ENCODE measurements around the gene SH3BP5L. TPM values are rescaled to one million over a fixed set of nuclear protein-coding genes. Genes with fewer than 3 reads are reported as not detected.

The SH3BP5L gene
- total and polyA plus RNA-seq, 2 of the 13 experiments (the other 11 are each of a cell fraction or from before 2014, with no cell fraction given) = 10.3 to 14.9 TPM

GRCh38 chr1:248838357-248839167 lies 12.8 kb upstream of the SH3BP5L start (continued):
- TF ChIP-seq PCBP1 (IDR thresholded peaks at IDR 0.05; ENCODE audit: borderline replicate concordance, low read depth, low read length) = 0 out of 2 replicates have a peak, but pooled peaks have one; percentile 36
- TF ChIP-seq ZNF746 (CRISPR knock-in tag; IDR thresholded peaks at IDR 0.05) = no peak
- TF ChIP-seq, protein P1, sequence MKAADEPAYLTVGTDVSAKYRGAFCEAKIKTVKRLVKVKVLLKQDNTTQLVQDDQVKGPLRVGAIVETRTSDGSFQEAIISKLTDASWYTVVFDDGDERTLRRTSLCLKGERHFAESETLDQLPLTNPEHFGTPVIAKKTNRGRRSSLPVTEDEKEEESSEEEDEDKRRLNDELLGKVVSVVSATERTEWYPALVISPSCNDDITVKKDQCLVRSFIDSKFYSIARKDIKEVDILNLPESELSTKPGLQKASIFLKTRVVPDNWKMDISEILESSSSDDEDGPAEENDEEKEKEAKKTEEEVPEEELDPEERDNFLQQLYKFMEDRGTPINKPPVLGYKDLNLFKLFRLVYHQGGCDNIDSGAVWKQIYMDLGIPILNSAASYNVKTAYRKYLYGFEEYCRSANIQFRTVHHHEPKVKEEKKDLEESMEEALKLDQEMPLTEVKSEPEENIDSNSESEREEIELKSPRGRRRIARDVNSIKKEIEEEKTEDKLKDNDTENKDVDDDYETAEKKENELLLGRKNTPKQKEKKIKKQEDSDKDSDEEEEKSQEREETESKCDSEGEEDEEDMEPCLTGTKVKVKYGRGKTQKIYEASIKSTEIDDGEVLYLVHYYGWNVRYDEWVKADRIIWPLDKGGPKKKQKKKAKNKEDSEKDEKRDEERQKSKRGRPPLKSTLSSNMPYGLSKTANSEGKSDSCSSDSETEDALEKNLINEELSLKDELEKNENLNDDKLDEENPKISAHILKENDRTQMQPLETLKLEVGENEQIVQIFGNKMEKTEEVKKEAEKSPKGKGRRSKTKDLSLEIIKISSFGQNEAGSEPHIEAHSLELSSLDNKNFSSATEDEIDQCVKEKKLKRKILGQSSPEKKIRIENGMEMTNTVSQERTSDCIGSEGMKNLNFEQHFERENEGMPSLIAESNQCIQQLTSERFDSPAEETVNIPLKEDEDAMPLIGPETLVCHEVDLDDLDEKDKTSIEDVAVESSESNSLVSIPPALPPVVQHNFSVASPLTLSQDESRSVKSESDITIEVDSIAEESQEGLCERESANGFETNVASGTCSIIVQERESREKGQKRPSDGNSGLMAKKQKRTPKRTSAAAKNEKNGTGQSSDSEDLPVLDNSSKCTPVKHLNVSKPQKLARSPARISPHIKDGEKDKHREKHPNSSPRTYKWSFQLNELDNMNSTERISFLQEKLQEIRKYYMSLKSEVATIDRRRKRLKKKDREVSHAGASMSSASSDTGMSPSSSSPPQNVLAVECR (CRISPR knock-in tag; IDR thresholded peaks at IDR 0.05; ENCODE audit: borderline replicate concordance) = peak; percentile 83
- peak; percentile 81; the same call in 1 of the 2 replicates for TF ChIP-seq ZNF44 (CRISPR knock-in tag; IDR thresholded peaks at IDR 0.05)
- no peak for TF ChIP-seq MAFK (conservative IDR thresholded peaks at IDR 0.05 in 1 of 2, IDR thresholded peaks at IDR 0.05 in 1 of 2; ENCODE audit: low read length in 2 of 2)
- TF ChIP-seq ZNF615 (CRISPR knock-in tag; IDR thresholded peaks at IDR 0.05; ENCODE audit: borderline replicate concordance) = peak; percentile 33; the same call in 1 of the 2 replicates
- TF ChIP-seq RARA (CRISPR knock-in tag; IDR thresholded peaks at IDR 0.05) = no peak
- TF ChIP-seq, protein P2, sequence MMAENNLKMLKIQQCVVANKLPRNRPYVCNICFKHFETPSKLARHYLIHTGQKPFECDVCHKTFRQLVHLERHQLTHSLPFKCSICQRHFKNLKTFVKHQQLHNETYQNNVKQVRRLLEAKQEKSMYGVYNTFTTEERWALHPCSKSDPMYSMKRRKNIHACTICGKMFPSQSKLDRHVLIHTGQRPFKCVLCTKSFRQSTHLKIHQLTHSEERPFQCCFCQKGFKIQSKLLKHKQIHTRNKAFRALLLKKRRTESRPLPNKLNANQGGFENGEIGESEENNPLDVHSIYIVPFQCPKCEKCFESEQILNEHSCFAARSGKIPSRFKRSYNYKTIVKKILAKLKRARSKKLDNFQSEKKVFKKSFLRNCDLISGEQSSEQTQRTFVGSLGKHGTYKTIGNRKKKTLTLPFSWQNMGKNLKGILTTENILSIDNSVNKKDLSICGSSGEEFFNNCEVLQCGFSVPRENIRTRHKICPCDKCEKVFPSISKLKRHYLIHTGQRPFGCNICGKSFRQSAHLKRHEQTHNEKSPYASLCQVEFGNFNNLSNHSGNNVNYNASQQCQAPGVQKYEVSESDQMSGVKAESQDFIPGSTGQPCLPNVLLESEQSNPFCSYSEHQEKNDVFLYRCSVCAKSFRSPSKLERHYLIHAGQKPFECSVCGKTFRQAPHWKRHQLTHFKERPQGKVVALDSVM (CRISPR knock-in tag; IDR thresholded peaks at IDR 0.05) = peak; percentile 63; the same call in 1 of the 2 replicates
- no peak for TF ChIP-seq ZSCAN22 (CRISPR knock-in tag; IDR thresholded peaks at IDR 0.05)
- no peak for TF ChIP-seq ZNF7 (CRISPR knock-in tag; IDR thresholded peaks at IDR 0.05)
- no peak for TF ChIP-seq HHEX (CRISPR knock-in tag; IDR thresholded peaks at IDR 0.05)
- TF ChIP-seq NFIC (IDR thresholded peaks at IDR 0.05; ENCODE audit: low read length) = no peak
- TF ChIP-seq, protein P3, sequence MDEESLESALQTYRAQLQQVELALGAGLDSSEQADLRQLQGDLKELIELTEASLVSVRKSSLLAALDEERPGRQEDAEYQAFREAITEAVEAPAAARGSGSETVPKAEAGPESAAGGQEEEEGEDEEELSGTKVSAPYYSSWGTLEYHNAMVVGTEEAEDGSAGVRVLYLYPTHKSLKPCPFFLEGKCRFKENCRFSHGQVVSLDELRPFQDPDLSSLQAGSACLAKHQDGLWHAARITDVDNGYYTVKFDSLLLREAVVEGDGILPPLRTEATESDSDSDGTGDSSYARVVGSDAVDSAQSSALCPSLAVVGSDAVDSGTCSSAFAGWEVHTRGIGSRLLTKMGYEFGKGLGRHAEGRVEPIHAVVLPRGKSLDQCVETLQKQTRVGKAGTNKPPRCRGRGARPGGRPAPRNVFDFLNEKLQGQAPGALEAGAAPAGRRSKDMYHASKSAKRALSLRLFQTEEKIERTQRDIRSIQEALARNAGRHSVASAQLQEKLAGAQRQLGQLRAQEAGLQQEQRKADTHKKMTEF (CRISPR knock-in tag; IDR thresholded peaks at IDR 0.05) = peak; percentile 89
- TF ChIP-seq ZNF337 (CRISPR knock-in tag; IDR thresholded peaks at IDR 0.05; ENCODE audit: borderline replicate concordance, low read depth) = no peak
- no peak for TF ChIP-seq EEA1 (CRISPR knock-in tag; IDR thresholded peaks at IDR 0.05; ENCODE audit: borderline replicate concordance)
- no peak for TF ChIP-seq ZNF24 (IDR thresholded peaks at IDR 0.05)
- no peak for TF ChIP-seq ZNF562 (CRISPR knock-in tag; IDR thresholded peaks at IDR 0.05; ENCODE audit: borderline replicate concordance)
- peak; percentile 89 for TF ChIP-seq TAF1 (CRISPR knock-in tag; IDR thresholded peaks at IDR 0.05)
- TF ChIP-seq, protein P4, sequence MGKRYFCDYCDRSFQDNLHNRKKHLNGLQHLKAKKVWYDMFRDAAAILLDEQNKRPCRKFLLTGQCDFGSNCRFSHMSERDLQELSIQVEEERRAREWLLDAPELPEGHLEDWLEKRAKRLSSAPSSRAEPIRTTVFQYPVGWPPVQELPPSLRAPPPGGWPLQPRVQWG (CRISPR knock-in tag; IDR thresholded peaks at IDR 0.05; ENCODE audit: borderline replicate concordance, low read depth) = no peak
- no peak for TF ChIP-seq ZNF513 (CRISPR knock-in tag; conservative IDR thresholded peaks at IDR 0.05)
